ENCODE data around the gene UGP2. TPM values are rescaled to one million over a fixed set of nuclear protein-coding genes. Genes with fewer than 3 reads are reported as not detected.

UGP2 gene
- total RNA-seq, 1 experiment from 2014 or later: 883 TPM

GRCh38 chr2:63856303-63856603 lies 14.6 kb downstream of the UGP2 start:
- H2AFZ ChIP-seq (ENCODE audit: low read length): no peak overlapping the region
- Mint-ChIP-seq H3K36me3 (ENCODE audit: insufficient read depth in 1 of 3, low read depth in 3 of 3) (peaks cover 32 to 91% (median 84%) of the 10 kb centered on the region in 3 experiments; a peak in 6 of 7 replicates), H3K4me3 (no peak overlapping the region), H3K9me3 (no peaks in the 10 kb centered on the region), H3K4me1 (peaks cover 64 to 83% of the 10 kb centered on the region in 2 experiments), H3K27me3 (ENCODE audit: low read depth) (no peaks in the 10 kb centered on the region), H3K27ac (peak overlapping the region in 2 of 3 experiments; percentile 72 to 99; a peak in 3 of 7 replicates)
- WGBS (ENCODE audit: extremely low coverage, insufficient read length, low lambda C conversion rate): no CpG with 5 or more reads among the region's 5 CpGs
- no peak overlapping the region for H3K23ac ChIP-seq (ENCODE audit: insufficient read length, low read depth, low read length)
- peaks cover 26% of the 10 kb centered on the region for H3K4me1 ChIP-seq (ENCODE audit: insufficient read depth, low read length)
- H4K8ac ChIP-seq (replicated peaks; ENCODE audit: insufficient read length, low read depth, low read length): no peak overlapping the region
- no peaks in the 10 kb centered on the region for H3K9me3 ChIP-seq (ENCODE audit: control insufficient read depth, low read depth, low read length)
- H2BK120ac ChIP-seq (ENCODE audit: low read depth, low read length, poor library complexity, severe bottlenecking): no peak overlapping the region
- no peak overlapping the region for H2BK15ac ChIP-seq (ENCODE audit: low read depth, low read length)
- no peak overlapping the region for H3K18ac ChIP-seq (ENCODE audit: insufficient read length, low read depth, low read length)
- H3K4me2 ChIP-seq (ENCODE audit: insufficient read depth, insufficient read length, low read length): no peak overlapping the region
- H4K20me1 ChIP-seq (ENCODE audit: control insufficient read depth, insufficient read depth, insufficient read length): no peaks in the 10 kb centered on the region
- no peak overlapping the region for H3K14ac ChIP-seq (ENCODE audit: insufficient read depth, low read length)
- H2BK5ac ChIP-seq (ENCODE audit: insufficient read length, low read length): no peak overlapping the region
- no peak overlapping the region for H3K56ac ChIP-seq (ENCODE audit: insufficient read length, low read depth, low read length)
- no peak overlapping the region for H4K91ac ChIP-seq (ENCODE audit: insufficient read length, low read depth, low read length)
- H3K79me1 ChIP-seq (ENCODE audit: insufficient read depth, low read depth, low read length, poor library complexity, severe bottlenecking): peaks cover 5% of the 10 kb centered on the region
- no peaks in the 10 kb centered on the region for H3K23me2 ChIP-seq (ENCODE audit: insufficient read length, low read depth, low read length, poor library complexity, severe bottlenecking)
- TF ChIP-seq CTCF (conservative IDR thresholded peaks at IDR 0.05): no peak
- no peak overlapping the region for H4K5ac ChIP-seq (ENCODE audit: insufficient read length, low read depth, low read length)
- peaks cover 52% of the 10 kb centered on the region for H3K79me2 ChIP-seq (ENCODE audit: insufficient read depth, low read length)
- no peak overlapping the region for H3T11ph ChIP-seq (ENCODE audit: low read length)
- H2BK20ac ChIP-seq (ENCODE audit: low read depth, low read length, poor library complexity, severe bottlenecking): no peak overlapping the region
- H3K27ac ChIP-seq (ENCODE audit: insufficient read length, low read depth, low read length): no peak overlapping the region
- no peak for DNase-seq
- no peak overlapping the region for H3K9ac ChIP-seq (ENCODE audit: extremely low read depth, insufficient read length, low read length)
- no peak overlapping the region for H2AK5ac ChIP-seq (ENCODE audit: insufficient read length, low read length)
- no peak overlapping the region for H3K4ac ChIP-seq (ENCODE audit: low read depth, low read length)
- no peaks in the 10 kb centered on the region for H3K27me3 ChIP-seq (ENCODE audit: insufficient read depth, low read length)
- H2BK12ac ChIP-seq (ENCODE audit: insufficient read length, low read depth, low read length): no peak overlapping the region

Measured in H9 (cell line).